NCI-H226 (cell line): Measurements from ENCODE around the gene CTNNA3.

Experiments used
- DNase-seq: peaks from one replicate; pipeline ENCODE4 v3.0.0-alpha.2; 2015

CTNNA3 gene

DNA sequence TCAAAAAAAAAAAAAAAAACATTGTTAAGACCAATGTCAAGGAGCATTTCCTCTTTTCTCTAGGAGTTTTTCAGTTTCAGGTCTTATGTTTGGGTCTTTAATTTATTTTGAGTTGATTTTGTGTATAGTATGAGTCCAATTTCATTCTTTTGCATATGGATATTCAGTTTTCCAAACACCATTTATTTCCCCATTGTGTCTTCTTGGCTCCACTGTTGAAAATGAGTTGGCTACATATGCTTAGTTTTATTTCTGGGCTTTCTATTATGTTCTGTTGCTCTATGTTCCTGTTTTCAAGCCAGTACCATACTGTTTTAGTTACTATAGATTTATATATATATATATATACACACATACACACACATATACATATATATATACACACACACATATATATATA is 1506.7 kb downstream of the CTNNA3 start:
- no peak for DNase-seq

DNA sequence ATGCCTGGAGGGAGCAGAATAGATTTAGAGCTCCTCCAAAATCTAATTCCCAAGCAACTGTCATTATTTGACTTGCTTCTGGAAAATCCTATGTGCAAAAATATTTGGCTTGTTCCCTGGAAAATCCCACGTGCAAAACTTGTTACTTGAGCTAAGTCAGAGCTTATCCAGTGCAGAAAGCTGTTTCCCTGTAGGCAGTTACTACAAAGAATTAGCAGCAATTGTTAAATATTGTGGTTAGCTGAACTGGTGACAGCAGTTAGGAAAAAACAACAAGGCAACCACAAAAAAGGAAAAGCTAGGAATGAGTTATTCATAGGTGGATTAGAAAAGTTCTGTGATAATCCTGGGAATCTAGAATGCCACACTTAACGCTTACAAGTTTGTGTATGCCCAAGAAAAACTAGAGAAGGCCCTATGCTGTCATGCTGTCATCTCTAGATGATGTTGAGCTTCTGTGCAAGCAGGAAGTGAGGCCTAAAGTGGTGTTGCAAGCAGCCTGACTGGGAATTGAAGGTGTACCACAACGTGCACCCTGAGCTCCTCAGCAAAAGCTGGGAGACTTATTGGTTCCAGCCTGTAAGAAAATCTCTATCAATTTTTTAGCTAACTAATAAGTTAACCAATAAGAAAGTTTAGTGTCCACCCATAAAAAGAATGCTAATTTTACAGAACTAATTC is 1508.8 kb downstream of the CTNNA3 start:
- no peak for DNase-seq

DNA sequence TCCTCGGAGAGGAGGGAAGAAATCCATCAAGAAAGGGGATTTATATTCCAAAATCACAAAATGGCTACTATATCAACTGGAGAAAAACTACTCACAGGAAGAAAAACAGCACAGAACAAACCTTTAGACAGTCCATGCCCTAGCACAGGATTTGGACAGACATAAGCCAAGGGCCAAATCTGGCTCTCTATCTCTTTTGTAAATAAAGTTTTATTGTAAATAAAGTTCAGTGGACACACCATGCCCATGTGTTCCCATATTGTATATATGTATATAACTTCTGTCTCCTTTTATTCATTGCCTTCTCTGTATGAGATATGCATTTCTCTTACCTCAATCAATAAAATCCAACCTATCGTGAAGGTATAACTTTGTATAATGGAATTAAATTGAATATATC is 1513.0 kb downstream of the CTNNA3 start:
- no peak for DNase-seq

DNA sequence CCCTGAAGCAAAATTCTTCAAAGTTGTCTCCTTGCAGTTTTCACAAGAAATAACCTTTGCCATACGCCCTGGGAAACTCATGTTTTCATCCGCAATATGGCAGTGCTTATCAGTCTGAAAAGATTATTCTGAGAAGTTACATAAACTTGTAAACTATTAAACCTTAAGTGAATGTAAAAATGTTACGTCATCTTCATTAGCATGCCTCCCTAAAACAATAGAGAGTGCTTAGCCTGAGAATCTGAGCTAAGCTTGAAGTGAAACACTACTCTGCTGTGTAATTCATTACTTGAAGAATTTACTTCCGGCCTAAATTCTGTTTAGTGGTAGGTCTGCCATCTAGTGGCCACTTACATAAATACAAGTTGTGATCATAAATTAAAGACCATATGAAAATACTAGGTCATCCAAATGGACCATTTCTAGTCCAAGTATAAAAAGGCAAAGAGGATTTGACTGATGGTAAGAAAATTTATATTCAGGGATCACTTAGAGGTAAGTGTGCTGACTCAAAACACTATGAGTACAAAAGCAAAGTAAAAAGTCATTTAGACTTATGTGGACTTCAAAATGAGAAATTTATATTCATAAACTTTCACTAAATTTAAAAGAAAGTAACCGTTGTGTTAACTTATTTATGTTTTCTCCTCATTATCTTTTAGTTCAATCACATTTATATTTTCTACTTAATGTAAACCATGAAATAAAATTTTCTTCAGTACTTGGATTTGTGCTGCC is 1515.2 kb downstream of the CTNNA3 start:
- DNase-seq: peak; percentile 3

DNA sequence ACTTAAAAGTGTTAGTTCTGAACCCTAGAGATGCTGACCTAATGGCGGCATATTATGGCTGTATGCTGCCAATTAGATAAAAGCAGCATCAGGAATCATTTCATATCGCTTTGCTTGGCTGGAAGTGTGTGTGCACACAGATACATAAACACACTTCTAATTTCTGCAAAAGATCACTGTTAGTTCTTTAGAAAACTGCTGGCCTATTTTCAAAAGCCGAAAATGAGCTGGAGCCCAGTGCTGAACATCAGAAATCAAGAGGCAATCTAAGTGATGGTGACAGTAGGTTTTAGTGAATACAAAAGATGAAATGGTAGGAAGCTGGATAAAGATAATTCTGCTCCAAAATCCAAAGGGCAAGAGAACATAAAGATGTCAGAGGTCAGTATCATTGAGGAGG is 1516.0 kb downstream of the CTNNA3 start:
- no peak for DNase-seq

DNA sequence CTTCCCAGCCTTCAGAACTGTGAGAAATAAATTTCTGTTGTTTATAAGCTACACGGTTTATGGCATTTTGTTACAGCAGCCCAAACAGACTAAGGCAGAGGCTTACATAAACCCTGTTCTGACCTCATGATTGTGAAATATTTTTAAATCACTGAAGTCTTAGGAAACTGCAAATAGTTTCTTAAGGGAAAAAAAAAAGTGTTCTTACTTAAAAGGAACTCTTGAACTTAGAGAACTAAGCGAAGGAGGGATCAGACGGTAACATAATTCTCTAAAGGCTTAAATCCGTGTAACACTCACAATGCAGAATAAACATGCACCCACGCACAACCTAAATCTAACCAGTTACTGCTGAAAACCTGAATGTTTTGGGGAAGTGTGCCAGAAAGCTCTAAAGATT is 1519.2 kb downstream of the CTNNA3 start:
- DNase-seq: no peak

DNA sequence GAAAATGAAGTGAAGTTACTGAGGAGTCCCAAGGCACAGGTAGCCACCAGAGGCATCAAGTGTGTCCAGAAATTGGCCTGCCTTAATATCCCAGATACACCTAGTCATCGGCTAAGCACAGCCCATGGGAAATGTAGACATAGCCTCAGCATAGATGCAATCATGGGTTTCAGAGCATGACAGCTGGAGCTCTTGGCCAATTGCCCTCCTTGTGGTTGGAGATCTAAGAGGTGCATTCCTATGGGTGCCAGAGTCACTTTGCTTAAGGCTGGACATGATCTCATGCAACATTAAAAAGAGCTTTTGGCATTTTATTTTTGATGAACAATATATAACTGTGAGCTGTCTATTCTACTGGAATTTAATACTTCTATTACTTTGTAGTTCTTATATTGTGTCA is 1528.2 kb downstream of the CTNNA3 start:
- DNase-seq: no peak

DNA sequence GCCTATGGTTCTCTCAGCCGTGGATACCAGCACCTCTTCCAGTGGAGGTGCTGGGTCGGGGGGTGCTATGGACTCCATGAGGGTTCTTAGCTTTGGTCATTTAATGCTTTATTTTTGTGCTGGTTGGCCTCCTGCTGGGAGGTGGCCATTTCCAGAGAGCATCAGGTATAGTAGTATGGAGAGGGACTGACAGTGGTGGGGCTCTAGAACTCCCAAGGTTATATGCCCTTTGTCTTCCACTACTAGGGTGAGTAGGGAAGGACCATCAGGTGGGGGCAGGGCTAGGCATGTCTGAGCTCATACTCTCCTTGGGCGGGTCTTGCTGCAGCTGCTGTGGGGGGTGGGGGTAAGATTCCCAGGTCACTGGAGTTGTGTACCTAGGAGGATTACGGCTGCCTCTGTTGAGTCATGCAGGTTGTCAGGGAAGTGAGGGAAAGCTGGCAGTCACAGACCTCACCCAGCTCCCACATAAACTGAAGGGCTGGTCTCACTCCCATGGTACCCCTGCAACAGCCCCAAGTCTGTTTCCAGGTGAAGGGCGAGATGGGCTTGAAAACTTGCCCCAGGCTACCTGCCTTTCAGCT is 1533.3 kb downstream of the CTNNA3 start:
- DNase-seq: no peak

DNA sequence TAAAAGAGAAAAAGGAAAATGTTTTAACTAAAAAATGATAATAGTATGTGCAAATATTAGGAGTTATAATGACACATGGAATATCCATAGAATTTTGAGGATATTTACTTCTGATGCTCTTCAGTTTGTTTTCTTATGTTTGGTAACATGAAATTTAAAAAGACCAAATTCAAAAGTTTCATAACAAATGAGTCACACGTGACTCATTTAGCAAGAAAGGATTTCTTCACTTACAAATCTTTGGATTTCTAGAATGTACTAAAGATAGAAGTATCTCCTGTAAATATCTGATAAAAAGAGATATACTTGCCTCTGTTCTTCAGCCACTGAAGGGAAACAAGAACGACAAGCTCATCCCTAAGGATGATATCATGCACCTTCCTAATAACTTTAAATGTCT is 1544.6 kb downstream of the CTNNA3 start:
- DNase-seq: no peak

DNA sequence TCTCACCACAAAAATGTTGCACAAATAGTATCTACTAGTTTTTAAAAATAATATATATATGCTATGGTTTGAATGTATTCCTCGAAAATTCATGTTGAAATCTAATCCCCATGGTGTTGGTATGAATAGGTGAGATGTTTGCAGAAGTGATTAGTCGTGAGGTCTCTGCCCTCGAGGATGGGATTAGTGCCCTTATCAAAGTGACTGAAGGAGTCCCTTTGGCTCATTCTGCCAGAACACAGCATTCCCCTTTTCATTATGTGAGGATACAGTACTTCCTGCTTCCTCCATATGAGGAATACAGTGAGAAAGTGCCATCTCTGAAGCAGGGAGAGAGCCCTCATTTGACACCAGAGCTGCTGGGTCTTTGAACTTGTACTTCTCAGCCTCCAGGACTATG is 1547.7 kb downstream of the CTNNA3 start:
- no peak for DNase-seq

DNA sequence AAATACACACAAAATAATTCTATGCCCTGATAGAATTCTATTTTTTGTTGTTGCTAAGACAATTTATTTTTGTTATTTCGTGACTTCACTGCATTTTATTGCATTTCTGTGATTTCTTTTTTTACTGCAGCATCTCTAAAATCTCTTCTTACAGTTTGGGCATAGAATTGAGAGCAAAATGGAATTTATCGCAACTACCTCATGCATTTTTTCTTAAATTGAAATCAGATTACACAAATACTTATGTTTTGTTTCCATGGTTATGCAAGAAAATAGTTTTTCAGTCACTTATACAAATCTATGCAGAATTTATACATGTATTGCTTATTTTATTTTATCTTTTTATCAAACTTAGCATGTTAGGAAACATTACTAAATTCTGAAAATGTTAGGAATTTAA is 1552.0 kb downstream of the CTNNA3 start:
- no peak for DNase-seq

DNA sequence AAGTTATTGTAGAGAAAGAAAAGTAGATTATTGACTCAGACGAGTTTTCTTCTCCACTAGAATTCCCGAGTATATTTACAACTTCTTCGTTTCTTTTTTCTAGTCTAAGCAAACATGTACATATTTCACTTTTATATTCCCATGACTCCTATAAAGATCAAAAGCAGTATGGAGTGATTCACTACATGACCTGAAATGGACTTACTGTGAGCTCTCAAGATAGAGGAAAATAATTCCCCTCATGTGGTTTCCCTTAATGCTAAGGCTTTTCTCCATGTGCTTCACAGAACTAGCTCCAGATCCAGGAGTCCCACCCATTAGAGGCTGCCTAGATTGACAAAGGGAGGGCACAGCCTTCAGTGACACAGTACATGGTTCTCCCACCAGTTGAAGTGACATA is 1593.2 kb downstream of the CTNNA3 start:
- DNase-seq: no peak

DNA sequence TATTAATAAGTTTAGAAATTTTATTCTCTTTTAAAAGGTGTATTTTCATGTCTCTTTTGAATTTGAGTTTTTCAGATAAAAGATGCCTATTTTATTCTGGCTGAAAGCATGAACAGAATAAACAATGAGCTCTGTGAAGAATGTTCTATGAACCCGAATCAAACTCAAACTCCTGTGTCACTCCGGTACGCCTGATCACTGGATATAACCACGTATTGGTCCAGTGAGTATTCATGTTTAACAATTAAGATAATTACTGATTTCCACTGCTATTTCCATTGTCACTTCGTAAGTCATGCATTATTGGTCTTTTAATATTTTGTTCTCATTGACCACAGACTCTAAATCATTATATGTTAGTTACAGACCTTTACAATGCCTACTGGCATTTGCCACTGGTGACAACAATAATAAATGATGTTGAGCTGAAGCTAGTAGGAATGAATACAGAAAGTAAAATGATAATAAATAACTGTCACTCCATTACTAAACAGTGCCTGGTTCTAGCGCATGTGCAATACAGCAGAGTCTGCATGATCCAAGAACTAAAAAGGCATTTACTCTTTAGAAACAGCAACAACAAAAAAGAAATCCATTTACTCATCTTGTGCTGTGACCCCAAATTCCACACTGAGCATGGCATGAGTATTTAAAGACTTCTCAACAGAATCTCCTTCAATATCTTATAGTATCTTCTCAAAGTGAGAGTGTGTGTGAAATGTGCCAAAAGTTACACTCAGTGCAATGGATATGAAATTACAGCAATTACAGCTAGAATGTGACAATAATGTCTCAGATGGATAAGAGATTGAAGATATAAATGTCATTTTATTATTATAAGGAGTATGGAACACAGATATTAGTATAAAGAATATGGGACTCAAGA is 1597.2 kb downstream of the CTNNA3 start:
- no peak for DNase-seq

DNA sequence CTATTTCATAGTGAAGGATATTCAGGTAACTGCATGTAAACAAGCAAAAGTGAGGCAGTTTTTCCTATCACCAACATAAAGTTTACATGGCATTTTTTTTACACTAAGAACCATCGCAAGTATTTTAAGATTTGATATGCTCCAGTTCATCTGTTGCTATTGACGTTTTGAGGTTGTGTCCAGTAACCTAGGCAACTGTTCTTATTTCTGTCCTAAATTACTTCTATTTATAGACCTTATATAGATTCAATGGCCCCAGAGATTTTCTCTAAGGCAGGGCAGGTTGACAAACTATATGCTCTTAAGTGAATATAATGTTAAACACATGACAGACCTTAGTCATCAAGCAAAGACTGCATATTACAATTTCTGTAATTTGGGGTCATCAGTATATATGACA is 1600.4 kb downstream of the CTNNA3 start:
- no peak for DNase-seq

DNA sequence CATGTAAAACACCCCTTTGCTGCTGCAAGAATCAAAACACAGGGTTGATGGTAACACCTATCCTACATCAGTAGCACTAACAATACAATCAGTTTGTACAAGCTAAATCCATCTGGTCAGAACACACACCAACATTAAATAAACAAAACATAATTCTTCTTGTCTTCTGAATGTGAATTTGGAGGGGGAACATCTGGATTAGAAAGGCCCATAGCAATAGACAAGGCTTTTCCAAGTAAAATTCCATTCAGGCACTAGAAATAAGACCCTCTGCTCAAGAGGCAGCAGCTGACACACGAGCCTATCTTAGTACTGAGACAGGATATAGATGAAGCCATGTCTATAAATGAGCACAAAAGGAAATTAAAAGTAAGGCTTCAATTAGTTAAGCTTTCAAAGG is 1610.1 kb downstream of the CTNNA3 start:
- DNase-seq: no peak

DNA sequence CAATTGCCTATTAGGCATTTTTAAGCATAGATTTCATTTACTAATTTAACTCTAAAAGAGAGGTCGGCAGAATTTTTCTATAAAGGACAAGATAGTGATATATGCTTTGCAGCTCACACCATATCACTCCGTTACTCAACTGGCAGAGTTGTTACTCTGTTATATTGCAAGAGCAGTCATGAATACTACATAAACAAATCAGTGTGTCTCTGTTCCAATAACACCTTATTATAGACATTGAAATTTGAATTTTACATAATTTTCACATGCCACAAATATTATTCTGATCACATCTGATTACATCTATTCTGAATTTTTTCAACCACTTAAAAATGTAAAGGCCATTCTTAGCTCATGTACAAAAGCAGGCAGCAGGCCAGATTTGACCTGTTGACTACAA is 1624.1 kb downstream of the CTNNA3 start:
- DNase-seq: no peak

DNA sequence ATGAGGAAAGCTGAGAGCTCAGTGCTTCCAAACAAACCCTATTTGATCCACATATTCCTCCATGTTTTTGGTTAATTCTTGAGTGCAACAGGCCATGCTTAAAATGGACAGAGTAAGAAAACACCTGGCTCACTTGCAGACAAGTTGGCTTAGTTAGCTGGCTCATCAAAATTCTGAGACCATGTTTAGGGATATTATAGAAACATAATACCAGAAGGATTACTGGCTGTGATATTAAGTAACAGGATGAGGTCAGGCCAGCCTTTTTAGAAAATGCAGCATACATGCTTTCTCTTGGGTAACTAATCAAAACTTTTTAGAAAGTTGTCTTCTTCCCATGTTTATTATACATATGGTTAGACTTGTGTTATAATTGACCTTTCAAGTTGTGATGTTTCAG is 1637.4 kb downstream of the CTNNA3 start:
- no peak for DNase-seq

DNA sequence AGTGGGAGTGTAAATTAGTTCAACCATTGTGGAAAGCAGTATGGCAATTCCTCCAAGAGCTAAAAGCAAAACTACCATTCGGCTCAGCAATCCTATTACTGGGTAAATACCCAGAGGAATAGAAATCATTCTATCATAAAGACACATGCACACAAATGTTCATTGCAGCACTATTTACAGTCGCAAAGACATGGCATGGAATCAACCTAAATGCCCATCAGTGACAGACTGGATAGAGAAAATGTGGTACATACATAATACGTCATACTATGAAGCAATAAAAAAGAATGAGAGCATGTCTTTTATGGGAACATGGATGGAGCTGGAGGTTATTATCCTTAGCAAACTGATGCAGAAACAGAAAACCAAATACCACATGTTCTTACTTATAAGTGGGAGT is 1646.7 kb downstream of the CTNNA3 start:
- DNase-seq: no peak

DNA sequence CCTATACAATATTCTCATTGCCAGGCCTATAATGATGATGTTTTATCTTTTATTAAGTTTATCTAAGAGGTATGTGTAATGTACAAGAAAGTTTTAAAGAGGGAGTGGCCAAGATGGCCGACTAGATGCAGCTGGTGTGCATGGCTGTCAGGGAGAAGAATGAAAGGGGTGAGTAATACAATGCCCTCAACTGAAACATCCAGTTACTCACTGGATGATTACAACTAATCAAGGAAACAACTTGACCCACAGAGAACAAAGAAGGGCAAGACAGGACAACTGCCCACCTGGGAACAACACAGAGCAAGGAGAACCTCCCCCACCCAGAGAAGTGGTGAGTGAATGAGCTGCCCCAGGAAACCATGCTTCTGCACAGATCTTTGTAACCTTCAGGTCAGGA is 1650.1 kb downstream of the CTNNA3 start:
- no peak for DNase-seq

DNA sequence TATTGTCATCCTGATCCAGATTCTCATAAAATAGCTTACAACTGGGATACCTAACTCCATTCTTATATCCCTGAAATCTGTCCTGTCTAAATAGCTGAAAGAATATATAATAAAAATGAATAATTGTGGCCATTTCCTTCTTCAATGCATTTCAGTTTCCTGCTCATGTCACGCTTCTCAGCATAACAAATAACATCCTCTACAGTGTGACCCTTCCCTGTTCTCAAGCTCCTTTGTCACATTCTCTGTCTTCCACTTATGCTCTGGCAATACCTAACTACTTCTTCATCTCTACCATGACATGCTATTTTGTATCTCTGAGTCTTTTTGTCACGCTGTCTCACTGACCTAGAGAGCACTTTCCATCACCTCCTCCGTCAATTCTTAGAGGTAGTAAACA is 1654.2 kb downstream of the CTNNA3 start:
- no peak for DNase-seq

DNA sequence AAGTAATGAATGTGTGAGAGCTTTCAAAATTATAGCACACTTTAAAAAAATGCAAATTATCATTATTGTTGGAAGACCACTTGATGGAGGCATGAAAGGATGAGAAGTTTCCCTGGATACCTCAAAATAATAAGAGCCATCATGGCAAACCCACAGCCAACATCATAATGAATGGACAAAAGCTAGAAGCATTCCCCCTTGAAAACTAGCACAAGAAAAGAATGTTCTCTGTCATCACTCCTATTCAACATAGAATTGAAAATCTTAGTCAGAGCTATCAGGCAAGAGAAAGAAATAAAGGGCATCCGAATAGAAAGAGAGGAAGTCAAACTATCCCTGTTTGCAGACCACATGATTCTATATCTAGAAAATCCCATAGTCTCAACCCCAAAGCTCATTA is 1657.4 kb downstream of the CTNNA3 start:
- no peak for DNase-seq

DNA sequence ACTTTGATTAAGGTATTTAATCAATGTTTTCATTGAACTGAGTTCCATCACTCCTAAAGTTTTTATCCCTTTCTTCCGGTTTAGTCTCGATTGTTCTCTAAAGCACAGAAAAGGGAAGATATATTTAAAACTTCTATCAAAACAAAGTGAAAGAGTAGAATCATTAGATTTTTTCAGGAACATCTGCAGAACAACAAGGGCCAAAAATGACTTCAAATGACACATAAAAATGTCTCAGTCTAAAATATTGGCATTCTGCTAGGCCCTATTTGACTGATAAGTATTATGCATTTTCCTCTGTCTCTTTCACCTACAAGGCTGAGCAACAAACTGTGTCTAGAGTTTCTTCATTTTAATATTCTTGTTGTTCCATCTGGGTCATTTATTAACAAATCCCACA is 1669.7 kb downstream of the CTNNA3 start:
- no peak for DNase-seq

DNA sequence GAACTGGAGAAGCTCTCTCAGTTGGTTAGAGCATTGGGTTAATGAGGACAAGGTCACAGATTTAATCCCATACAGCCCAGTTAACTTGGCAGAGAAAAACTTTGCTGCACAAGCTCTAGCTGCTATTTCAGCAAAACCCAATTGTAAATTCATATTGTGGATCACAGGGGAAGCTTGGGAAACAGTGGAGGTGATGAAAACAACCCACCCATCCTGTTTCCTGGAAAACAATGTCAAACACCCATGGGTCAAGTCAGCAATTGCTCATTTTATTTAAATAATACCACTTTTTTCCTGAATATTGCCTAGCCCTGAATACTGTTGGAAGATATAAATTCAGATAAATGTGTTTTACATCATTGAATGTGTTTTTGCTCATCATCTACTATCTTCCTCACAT is 1670.8 kb downstream of the CTNNA3 start:
- no peak for DNase-seq

DNA sequence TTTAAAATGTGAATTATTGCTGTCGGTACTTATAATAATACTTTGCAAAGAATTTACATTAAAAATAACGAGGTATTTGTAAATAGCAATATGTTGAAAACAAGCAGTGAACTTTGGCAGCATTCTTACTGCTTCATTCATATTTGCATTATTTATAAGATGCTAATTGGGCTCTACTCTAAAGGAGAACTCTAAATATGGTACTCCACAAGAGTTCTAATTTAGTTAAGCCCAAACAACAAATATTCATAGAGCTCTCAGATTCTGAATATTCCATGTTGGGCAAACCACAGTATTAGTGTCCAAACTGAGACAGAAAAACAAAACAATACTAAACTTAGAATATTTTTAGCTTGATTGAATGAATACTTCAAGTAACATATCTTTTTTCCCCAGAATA is 1674.6 kb downstream of the CTNNA3 start:
- DNase-seq: no peak
